ENCODE data around the gene LMBR1.
"Not testable (repeated sequence)": the region's sequence is repeated elsewhere in the genome, so short reads cannot be mapped to it uniquely, and the experiment has no call there.

LMBR1 gene

GRCh38 chr7:156829669-156830336, 63.2 kb downstream of the LMBR1 start:
- Histone ChIP-seq H3K4me3 (ENCODE audit: low read length) (no peak overlapping the region), H3K36me3 (ENCODE audit: insufficient read depth, low read length) (peaks cover 37% of the 10 kb centered on the region), H3K4me1 (ENCODE audit: insufficient read depth, low read length) (no peaks in the 10 kb centered on the region), H3K9ac (ENCODE audit: low read depth, low read length) (no peak overlapping the region), H3K9me3 (ENCODE audit: insufficient read depth, low read depth, low read length) (no peaks in the 10 kb centered on the region), H3K27me3 (ENCODE audit: insufficient read depth, low read length) (no peaks in the 10 kb centered on the region), H3K27ac (ENCODE audit: low read depth, low read length) (no peak overlapping the region)
- WGBS: 92% methylated on average over 6 of the region's 6 CpGs

GRCh38 chr7:156827587-156828203, 65.3 kb downstream of the LMBR1 start:
- 92% methylated on average over 6 of the region's 6 CpGs for WGBS
- H3K9ac ChIP-seq (ENCODE audit: low read depth, low read length): no peak overlapping the region

GRCh38 chr7:156823435-156823834, 69.5 kb downstream of the LMBR1 start:
- 95% methylated on average over 4 of the region's 4 CpGs for WGBS
- H3K9me3 ChIP-seq (ENCODE audit: insufficient read depth, low read depth, low read length): no peaks in the 10 kb centered on the region
- no peaks in the 10 kb centered on the region for H3K4me1 ChIP-seq (ENCODE audit: insufficient read depth, low read length)
- no peak overlapping the region for H3K27ac ChIP-seq (ENCODE audit: low read depth, low read length)
- peaks cover 14% of the 10 kb centered on the region for H3K36me3 ChIP-seq (ENCODE audit: insufficient read depth, low read length)
- no peak overlapping the region for H3K4me3 ChIP-seq (ENCODE audit: low read length)
- H3K27me3 ChIP-seq (ENCODE audit: insufficient read depth, low read length): no peaks in the 10 kb centered on the region
- H3K9ac ChIP-seq (ENCODE audit: low read depth, low read length): no peak overlapping the region

More at GRCh38 chr7:156827587-156828203, 65.3 kb downstream of the LMBR1 start:
- Histone ChIP-seq H3K9me3 (ENCODE audit: insufficient read depth, low read depth, low read length) (no peaks in the 10 kb centered on the region), H3K4me3 (ENCODE audit: low read length) (no peak overlapping the region), H3K27me3 (ENCODE audit: insufficient read depth, low read length) (no peaks in the 10 kb centered on the region), H3K36me3 (ENCODE audit: insufficient read depth, low read length) (peaks cover 24% of the 10 kb centered on the region), H3K4me1 (ENCODE audit: insufficient read depth, low read length) (no peaks in the 10 kb centered on the region), H3K27ac (ENCODE audit: low read depth, low read length) (no peak overlapping the region)

- no peaks in the 10 kb centered on the region for H3K9me3 ChIP-seq (ENCODE audit: insufficient read depth, low read depth, low read length)
- H3K4me1 ChIP-seq (ENCODE audit: insufficient read depth, low read length): no peaks in the 10 kb centered on the region
- H3K27me3 ChIP-seq (ENCODE audit: insufficient read depth, low read length): no peaks in the 10 kb centered on the region
- WGBS: 90% methylated on average over 7 of the region's 8 CpGs
- H3K9ac ChIP-seq (ENCODE audit: low read depth, low read length): no peak overlapping the region
- H3K36me3 ChIP-seq (ENCODE audit: insufficient read depth, low read length): peaks cover 7% of the 10 kb centered on the region
- H3K4me3 ChIP-seq (ENCODE audit: low read length): no peak overlapping the region
- H3K27ac ChIP-seq (ENCODE audit: low read depth, low read length): no peak overlapping the region
Measured at GRCh38 chr7:156820445-156821063, 72.4 kb downstream of the LMBR1 start.

GRCh38 chr7:156819733-156820295, 73.2 kb downstream of the LMBR1 start:
- 94% methylated on average over 5 of the region's 5 CpGs for WGBS
- no peaks in the 10 kb centered on the region for H3K9me3 ChIP-seq (ENCODE audit: insufficient read depth, low read depth, low read length)
- H3K27ac ChIP-seq (ENCODE audit: low read depth, low read length): no peak overlapping the region
- no peaks in the 10 kb centered on the region for H3K4me1 ChIP-seq (ENCODE audit: insufficient read depth, low read length)
- no peak overlapping the region for H3K4me3 ChIP-seq (ENCODE audit: low read length)
- H3K27me3 ChIP-seq (ENCODE audit: insufficient read depth, low read length): no peaks in the 10 kb centered on the region
- peaks cover 4% of the 10 kb centered on the region; the same call in 1 of the 2 replicates for H3K36me3 ChIP-seq (ENCODE audit: insufficient read depth, low read length)
- no peak overlapping the region for H3K9ac ChIP-seq (ENCODE audit: low read depth, low read length)

- Histone ChIP-seq H3K27ac (ENCODE audit: low read depth, low read length) (no peak overlapping the region), H3K9ac (ENCODE audit: low read depth, low read length) (no peak overlapping the region), H3K36me3 (ENCODE audit: insufficient read depth, low read length) (peaks cover 5% of the 10 kb centered on the region), H3K4me1 (ENCODE audit: insufficient read depth, low read length) (no peaks in the 10 kb centered on the region), H3K9me3 (ENCODE audit: insufficient read depth, low read depth, low read length) (no peaks in the 10 kb centered on the region), H3K4me3 (ENCODE audit: low read length) (no peak overlapping the region), H3K27me3 (ENCODE audit: insufficient read depth, low read length) (no peaks in the 10 kb centered on the region)
- 100% methylated on average over 2 of the region's 2 CpGs for WGBS
Measured at GRCh38 chr7:156818133-156818532, 74.8 kb downstream of the LMBR1 start.

- Histone ChIP-seq H3K27ac (ENCODE audit: low read depth, low read length) (no peak overlapping the region), H3K9me3 (ENCODE audit: insufficient read depth, low read depth, low read length) (no peaks in the 10 kb centered on the region), H3K4me1 (ENCODE audit: insufficient read depth, low read length) (no peaks in the 10 kb centered on the region), H3K36me3 (ENCODE audit: insufficient read depth, low read length) (peaks cover 10% of the 10 kb centered on the region; the same call in 1 of the 2 replicates), H3K4me3 (ENCODE audit: low read length) (no peak overlapping the region), H3K27me3 (ENCODE audit: insufficient read depth, low read length) (no peaks in the 10 kb centered on the region), H3K9ac (ENCODE audit: low read depth, low read length) (no peak overlapping the region)
- WGBS: no CpG with 5 or more reads among the region's 1 CpG
Measured at GRCh38 chr7:156816943-156817572, 75.9 kb downstream of the LMBR1 start.

- Histone ChIP-seq H3K4me3 (ENCODE audit: low read length) (no peak overlapping the region), H3K4me1 (ENCODE audit: insufficient read depth, low read length) (no peaks in the 10 kb centered on the region; the same call in 1 of the 2 replicates), H3K27me3 (ENCODE audit: insufficient read depth, low read length) (no peaks in the 10 kb centered on the region), H3K27ac (ENCODE audit: low read depth, low read length) (no peak overlapping the region), H3K36me3 (ENCODE audit: insufficient read depth, low read length) (peaks cover 11% of the 10 kb centered on the region), H3K9me3 (ENCODE audit: insufficient read depth, low read depth, low read length) (no peaks in the 10 kb centered on the region), H3K9ac (ENCODE audit: low read depth, low read length) (no peak overlapping the region)
- 98% methylated on average over 3 of the region's 3 CpGs for WGBS
Measured at GRCh38 chr7:156811706-156812105, 81.3 kb downstream of the LMBR1 start.

- H3K36me3 ChIP-seq (ENCODE audit: insufficient read depth, low read length); H3K4me1 ChIP-seq (ENCODE audit: insufficient read depth, low read length); H3K27me3 ChIP-seq (ENCODE audit: insufficient read depth, low read length); H3K9me3 ChIP-seq (ENCODE audit: insufficient read depth, low read depth, low read length); H3K27ac ChIP-seq (ENCODE audit: low read depth, low read length); H3K4me3 ChIP-seq (ENCODE audit: low read length); H3K9ac ChIP-seq (ENCODE audit: low read depth, low read length): not testable (repeated sequence)
- no CpG with 5 or more reads among the region's 4 CpGs for WGBS
Measured at GRCh38 chr7:156803656-156804055, 89.3 kb downstream of the LMBR1 start.

- no peak overlapping the region for H3K4me3 ChIP-seq (ENCODE audit: low read length)
- H3K9me3 ChIP-seq (ENCODE audit: insufficient read depth, low read depth, low read length): no peaks in the 10 kb centered on the region
- H3K27ac ChIP-seq (ENCODE audit: low read depth, low read length): no peak overlapping the region
- H3K4me1 ChIP-seq (ENCODE audit: insufficient read depth, low read length): no peaks in the 10 kb centered on the region
- WGBS: 97% methylated on average over 3 of the region's 3 CpGs
- H3K9ac ChIP-seq (ENCODE audit: low read depth, low read length): no peak overlapping the region
- H3K36me3 ChIP-seq (ENCODE audit: insufficient read depth, low read length): no peaks in the 10 kb centered on the region
- H3K27me3 ChIP-seq (ENCODE audit: insufficient read depth, low read length): no peaks in the 10 kb centered on the region
Measured at GRCh38 chr7:156802214-156802613, 90.8 kb downstream of the LMBR1 start.

- WGBS: 92% methylated on average over 4 of the region's 4 CpGs
- Histone ChIP-seq H3K4me1 (ENCODE audit: insufficient read depth, low read length) (peaks cover 16% of the 10 kb centered on the region), H3K27me3 (ENCODE audit: insufficient read depth, low read length) (no peaks in the 10 kb centered on the region), H3K36me3 (ENCODE audit: insufficient read depth, low read length) (peaks cover 16% of the 10 kb centered on the region), H3K9ac (ENCODE audit: low read depth, low read length) (no peak overlapping the region), H3K27ac (ENCODE audit: low read depth, low read length) (no peak overlapping the region), H3K9me3 (ENCODE audit: insufficient read depth, low read depth, low read length) (no peaks in the 10 kb centered on the region), H3K4me3 (ENCODE audit: low read length) (no peak overlapping the region)
Measured at GRCh38 chr7:156795415-156795814, 97.6 kb downstream of the LMBR1 start.
